Activated effector memory CD4-positive, alpha-beta T cell treated with anti-CD3 and anti-CD28 coated beads, Interleukin-2, amount 50 U/mL, for 16 hours (primary cell): ENCODE measurements around the gene MMP15.
"Not testable (repeated sequence)": the region's sequence is repeated elsewhere in the genome, so short reads cannot be mapped to it uniquely, and the experiment has no call there.

Experiments used
- DNase-seq: peaks from one replicate; pipeline ENCODE4 v3.0.0-alpha.2; 2020

MMP15 gene

DNA sequence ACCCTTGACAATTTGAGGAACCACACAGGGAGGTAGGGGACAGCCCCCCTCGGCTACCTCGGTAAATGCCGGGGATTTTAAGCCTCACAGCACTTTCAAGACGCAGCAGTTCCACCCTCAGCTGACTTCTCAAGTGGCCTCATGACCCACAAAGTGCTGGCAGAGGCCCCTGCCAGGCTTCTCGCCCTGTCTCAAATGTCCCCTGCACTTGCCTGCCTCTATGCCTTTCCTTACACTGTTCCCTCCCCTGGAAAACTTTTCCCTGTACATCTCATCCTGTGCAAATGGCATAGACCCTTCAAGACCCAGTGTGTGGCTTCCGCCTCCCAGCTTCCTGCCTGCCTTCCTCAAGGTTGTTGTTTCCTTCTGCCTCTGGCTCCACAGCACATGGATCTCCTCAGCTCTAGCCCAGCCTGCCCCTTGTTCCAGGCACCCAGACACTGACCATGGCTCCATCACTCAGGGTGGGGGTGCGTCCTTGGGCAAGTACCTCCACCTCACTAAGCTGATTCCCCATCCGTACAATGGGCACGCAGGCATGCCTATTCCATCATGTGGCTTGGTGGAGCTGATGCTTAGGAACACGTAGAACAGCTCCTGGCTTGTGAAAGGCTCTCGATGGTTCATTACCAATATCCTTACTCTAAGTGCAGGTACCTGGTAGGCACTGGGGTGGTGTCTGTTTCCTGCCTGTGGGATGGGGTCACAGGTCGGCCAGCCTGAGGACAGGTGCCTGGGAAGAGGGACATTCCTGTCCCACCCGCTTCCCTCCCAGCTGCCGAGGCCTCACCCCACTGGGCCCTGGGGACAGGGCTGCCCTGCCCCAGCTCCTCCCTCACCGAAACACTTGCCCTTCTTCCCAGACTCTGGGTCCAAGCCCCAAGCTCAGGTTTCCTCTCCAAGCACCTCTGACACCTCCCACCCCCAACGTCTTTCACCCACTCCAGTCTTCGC is 24.0 kb downstream of the MMP15 start:
- no peak for DNase-seq

DNA sequence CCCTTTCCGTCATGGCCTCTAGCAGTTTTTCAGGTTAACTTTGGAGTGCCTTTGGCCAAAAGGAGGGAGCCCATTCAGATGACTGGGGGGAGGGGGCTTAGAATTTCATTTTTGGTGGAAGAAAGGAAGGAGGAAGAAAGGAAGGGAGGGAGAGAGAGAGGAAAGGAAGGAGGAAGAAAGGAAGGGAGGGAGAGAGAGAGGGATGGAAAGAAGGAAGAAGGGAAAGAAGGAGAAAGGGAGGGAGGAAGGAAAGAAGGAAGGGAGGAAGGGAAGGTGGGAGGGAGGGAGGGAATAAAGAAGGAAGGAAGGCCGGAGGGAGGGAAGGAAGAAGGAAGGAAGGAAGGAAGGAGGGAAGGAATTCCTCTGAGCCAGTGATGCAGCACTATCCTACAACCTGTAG is 25.7 kb downstream of the MMP15 start:
- no peak for DNase-seq

DNA sequence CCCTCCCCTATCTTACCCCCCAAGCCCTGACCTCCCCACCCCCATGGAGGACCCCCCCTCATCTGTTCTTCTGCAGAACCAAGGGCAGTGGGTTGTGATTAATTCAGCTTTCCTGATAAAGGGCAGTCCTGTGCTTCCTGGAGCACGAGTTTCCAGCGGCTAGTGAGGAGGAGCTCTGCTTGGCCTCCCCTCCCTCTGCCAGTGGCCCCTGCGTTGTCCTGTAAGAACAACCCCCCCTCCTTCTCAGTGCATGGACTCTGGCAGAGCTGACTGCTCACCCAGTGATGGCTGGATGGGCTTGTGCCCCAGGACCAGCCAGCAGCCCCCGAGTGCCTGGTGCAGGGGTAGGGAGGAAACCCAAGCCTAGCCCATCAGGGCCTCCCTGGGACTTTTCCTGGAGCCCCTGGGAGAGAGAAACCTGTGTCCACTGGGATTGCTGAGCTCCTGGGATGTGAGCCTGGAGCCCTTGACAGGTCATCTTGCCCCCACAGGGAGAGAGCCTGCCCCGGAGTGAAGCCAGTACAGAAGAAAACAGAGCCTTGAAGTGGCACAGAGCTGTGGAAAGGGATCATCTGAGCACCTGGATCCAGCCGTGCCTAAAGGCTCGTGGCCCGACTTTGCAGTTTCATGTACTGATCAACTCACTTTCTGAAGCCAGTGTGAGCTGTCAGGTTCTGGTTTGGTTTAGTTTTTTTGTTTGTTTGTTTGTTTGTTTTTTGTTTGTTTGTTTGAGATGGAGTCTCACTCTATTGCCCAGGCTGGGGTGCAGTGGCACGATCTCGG is 26.5 kb downstream of the MMP15 start:
- no peak for DNase-seq

DNA sequence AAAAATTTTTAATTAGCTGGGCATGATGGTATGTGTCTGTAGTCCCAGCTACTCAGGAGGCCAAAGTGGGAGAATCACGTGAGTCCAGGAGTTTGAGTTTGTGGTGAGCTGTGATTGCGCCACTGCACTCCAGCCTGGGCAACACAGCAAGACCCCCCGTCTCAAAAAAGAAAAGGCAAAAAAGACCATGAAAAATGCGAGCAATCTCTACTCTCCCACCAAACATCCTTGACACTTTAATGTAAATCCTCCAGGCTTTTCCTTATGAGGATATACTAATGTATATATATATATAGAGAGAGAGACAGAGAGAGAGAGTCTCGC is 28.1 kb downstream of the MMP15 start:
- DNase-seq, result no peak

DNA sequence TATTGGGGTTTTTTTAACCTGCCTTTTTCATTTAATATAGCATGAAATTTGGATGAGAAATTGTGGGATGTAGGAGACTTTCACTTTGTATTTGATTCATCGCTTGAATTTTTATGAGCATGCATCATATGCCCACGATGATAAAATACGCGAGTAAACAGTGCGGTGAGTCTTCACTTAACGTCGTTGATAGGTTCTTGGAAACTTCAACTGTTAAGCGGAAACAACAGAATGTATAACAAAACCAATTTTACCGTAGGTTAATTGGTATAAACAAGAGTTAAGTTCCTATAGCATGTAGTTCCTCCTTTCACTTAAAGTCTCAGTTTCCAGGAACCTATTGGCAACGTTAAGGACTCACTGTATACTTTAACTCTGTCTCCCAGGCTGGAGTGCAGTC is 28.7 kb downstream of the MMP15 start:
- no peak for DNase-seq

DNA sequence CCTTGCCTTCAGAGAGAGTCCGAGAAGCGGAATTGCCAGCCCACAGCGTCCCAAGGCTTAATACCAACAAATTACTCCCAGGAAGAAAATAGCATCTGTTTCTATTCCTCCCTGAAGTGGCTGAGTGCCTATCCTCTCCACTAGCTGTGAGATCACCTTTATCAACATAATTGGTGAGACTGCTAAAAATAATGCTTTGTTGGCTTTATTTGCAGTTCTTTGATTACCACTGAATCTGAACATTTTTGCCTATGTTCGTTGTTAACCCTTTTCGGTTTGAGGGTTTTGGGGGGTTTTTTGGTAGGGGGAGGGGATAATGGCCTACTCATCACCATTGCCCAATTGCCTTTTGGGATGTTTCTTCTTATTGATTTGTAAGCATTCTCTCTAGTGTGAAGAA is 31.0 kb downstream of the MMP15 start:
- DNase-seq, result no peak

DNA sequence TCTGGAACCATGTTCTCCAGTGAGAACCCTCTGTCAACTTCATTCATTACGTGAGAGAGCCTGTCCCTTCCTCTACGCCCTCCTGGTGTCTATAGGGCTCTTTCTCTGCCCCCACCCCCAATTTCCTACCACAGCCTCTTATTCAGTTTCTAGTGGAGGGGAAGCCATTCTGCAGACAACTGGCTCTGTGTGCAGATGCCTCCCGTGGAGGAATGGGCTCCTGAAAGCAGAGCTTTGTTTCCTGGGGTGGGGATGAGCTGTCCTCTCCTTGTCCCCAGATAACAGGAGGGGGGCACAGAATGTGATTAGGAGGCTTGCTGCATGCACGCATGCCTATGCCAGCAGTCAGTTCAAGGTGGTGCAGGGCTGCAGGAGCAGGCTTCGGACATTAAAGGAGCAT is 31.6 kb downstream of the MMP15 start:
- DNase-seq, result no peak

DNA sequence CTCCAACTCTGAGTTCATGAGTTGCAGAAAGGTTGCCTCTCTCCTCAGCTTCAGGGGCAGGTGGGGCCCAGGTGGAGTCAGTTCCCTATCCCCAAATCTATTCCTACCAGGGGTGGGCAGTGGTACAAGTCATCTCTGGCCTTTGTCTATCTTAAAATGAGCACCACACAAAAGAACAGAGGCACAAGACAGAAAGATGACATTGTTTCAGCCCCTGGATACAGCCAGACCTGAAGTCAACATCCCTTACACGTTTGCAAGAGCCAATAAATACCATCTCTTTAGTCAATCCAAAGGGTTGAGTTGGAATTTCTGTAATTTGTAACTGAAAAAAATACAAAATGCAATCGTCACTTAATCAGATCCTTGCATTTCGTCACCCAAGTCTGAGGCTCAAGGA is 32.2 kb downstream of the MMP15 start:
- DNase-seq, result no peak

DNA sequence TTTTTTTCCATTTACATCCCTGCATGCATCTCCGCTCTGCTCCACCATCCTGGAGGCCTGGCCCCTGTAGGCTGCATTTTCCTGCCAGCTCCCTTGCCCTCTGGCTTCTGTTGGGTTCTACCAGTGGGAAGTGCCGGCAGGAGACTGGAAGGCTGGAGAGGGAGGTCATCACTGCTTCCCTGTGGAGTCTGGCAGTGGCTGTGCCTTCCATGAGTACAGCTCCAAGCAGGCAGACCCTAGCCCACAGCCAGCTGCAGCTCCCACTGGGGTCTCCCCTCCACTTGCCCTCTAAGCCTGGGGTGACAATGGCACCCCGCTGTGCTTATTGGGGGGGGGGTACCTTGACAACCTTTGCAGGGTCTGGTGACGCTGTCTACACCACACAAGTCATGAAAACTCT is 37.3 kb downstream of the MMP15 start:
- no peak for DNase-seq

DNA sequence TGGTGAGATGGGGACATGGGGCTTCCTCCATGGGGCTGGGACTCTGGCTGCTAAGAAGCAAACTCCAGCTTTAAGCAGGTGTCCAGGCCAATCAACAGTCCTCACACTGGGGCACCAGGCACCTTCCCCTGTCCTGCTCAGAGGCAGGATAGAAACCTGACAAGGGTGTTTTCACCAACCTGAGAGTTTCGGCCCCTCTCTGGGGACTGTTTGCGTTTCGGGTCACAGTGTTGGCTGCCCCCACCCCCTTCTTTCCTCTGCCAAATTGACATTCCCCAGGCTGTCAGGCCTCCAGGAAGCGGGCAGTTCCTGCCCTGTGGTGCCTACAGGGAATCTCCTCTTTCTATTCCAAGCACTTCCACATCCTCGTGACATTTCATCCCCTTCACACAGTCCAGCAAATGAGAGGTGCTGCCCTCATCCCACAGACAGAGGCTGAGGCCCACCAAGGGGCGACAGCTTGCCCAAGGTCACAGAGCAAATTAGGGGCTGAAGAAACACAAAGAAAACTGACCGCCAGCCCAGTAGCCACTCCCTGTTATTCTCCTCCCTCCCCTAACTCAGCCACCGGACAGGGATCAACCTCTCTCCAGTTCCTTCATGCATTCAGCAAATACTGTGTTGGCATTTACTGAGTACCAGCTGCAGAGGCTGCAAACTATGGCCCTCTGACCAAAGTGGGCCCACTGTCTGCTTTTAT is 38.0 kb downstream of the MMP15 start:
- no peak for DNase-seq

DNA sequence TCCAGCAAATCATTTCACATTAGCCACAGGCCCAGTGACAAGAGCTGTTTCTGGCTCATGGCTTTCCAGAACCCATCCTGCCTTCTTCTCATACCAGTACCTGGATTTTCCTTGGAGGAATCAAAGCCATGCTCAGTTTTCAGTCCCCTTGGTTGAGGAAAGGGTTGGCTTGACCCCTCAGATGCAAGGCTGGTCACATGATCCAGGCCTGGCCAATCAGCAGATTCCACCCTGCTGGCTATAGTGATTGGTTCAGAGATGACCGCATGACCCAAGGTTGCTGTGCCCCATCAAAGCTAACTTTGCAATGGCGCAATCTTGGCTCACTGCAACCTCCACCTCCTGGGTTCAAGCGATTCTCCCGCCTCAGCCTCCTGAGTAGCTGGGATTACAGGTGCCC is 45.0 kb downstream of the MMP15 start:
- no peak for DNase-seq

DNA sequence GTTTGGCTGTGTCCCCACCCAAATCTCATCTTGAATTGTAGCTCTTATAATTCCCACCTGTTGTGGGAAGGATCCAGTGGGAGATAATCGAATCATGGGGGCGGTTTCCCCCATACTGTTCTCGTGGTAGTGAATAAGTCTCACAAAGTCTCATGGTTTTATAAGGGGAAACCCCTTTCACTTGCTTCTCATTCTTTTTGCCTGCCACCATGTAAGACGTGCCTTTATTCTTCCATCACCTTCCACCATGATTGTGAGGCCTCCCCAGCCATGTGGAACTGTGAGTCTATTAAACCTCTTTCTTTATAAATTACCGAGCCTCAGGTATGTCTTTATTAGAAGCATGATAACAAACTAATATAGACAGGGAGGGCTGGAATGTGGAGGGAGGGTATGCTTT is 46.6 kb downstream of the MMP15 start:
- not testable (repeated sequence) for DNase-seq

DNA sequence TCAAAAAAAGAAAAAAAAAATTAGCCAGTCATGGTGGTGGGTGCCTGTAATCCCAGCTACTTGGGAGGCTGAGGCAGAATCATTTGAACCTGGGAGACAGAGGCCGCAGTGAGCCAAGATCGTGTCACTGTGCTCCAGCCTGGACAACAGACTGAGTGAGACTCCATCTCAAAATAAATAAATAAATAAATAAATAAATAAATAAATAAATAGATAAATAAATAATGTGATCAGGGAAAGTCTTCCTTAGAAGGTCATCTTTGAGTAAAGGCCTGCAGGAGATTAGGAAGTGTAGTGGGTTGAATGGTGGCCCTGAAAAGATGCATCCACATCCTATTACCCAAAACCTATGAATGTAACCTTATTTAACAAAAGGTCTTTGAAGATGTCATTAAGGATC is 47.5 kb downstream of the MMP15 start:
- DNase-seq, result not testable (repeated sequence)

DNA sequence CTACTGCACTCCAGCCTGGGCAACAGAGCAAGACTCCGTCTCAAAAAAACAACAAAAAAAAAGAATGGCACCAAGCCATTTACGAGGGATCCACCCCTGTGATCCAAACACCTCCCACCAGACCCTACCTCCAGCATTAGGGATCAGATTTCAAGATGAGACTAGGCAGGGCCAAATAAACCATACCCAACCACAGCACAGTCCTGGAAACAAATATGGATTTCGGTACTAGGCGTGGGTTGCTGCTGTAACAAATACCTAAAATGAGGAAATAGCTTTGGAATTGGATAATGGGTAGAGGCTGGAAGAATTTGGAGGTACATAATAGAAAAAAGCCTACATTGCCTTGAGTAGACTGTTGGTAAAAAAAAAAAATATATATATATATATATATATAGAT is 49.1 kb downstream of the MMP15 start:
- DNase-seq, result no peak

DNA sequence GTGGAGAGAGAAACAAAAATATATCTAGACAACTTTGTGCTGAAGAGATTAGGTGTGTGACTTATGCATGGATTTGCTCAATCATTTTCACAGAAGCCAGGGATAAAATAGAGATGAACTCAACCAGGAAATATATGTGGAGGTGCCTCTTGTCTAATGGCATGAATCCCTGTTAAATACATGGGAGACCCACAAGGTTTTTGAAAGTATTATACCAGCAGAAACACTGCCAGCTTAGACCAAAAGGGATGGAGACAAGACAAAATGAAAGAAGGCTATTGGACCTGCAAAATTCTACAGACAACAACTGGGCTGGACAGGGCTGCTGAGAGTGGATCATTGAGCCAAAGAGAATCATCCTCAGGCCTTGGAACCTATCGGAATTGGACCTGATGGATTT is 51.0 kb downstream of the MMP15 start:
- no peak for DNase-seq

DNA sequence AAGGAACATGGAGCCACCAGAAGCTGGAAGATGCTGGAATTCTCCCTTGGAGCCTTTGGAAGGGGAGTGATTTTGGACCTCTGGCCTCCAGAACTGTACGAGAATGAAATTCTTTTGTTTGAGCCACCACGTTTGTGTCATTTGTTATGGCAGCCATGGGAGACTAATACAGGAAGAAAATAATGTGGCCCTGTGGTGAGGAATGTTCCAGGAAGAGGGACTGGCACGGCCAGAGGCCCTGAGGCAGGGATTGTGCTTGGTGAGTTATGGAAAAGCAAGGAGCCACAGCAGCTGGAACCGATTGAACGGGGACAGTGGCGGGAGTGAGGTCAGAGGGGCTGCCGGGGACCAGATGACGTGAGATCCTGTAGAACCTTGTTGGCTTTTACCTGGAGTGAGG is 52.2 kb downstream of the MMP15 start:
- DNase-seq, result no peak

DNA sequence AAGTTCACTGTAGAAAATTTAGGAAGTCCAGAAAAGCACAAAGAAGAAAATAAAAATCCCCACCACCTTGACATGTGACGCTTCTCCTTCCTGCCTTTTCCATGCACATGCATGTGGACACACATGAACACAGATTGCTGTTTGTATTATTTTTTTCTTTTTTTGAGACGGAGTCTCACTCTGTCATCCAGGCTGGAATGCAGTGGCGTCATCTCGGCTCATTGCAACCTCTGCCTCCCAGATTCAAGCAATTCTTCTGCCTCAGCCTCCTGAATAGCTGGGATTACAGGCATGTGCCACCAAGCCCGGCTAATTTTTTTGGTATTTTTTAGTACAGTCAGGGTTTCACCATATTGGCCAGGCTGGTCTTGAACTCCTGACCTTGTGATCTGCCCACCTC is 55.1 kb downstream of the MMP15 start:
- DNase-seq, result not testable (repeated sequence)

DNA sequence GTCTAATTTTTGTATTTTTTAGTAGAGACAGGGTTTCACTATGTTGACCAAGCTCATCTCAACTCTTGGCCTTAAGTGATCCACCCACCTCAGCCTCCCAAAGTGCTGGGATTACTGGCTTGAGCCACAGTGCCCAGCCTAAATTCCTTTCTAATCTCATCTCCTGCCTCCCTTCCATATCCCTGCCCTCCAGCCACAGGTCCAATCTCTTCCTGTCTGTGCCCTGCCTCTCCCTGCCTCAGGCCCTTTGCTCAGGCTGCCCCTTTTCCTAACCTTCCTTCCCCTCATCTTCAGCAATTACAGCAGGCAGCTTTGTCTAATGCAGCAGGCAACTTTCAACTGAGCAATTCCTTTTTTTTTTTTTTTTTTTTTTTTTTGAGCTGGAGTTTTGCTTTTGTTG is 56.8 kb downstream of the MMP15 start:
- no peak for DNase-seq

DNA sequence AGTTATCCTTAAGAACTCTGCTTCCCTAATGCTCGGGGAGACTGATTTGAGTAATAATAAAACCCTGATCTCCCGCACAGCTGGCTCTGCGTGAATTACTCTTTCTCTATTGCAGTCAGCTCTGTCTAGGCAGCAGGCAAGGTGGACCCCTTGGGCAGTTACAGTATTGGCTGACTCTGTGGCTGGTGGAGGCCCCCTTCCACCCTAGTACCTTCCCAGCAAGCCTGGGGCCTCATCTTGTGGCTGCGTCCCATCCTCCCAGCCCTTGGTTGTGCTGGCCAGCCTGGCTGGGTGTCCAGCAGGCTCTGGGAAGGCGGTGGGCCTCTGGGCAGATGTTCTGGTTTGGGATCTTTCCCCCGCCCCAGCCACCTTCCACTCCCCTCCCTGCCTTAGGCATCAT is 59.1 kb downstream of the MMP15 start:
- no peak for DNase-seq

DNA sequence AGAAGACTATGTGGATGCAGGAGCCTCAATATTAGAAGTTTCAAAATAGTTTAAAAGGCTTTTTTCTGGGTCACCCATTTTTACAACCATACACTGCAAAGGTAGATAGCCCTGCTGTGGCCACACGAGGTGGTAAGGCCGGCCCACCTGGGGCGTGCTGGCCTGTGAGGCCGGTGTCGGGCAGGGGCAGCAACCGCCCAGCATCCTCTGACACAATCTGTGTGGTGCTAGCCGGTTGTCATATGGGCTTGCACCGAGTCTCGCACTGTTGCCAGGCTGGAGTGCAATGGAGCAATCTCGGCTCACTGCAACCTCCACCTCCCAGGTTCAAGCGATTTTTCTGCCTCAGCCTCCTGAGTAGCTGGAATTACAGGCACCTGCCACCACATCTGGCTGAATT is 59.6 kb downstream of the MMP15 start:
- no peak for DNase-seq

DNA sequence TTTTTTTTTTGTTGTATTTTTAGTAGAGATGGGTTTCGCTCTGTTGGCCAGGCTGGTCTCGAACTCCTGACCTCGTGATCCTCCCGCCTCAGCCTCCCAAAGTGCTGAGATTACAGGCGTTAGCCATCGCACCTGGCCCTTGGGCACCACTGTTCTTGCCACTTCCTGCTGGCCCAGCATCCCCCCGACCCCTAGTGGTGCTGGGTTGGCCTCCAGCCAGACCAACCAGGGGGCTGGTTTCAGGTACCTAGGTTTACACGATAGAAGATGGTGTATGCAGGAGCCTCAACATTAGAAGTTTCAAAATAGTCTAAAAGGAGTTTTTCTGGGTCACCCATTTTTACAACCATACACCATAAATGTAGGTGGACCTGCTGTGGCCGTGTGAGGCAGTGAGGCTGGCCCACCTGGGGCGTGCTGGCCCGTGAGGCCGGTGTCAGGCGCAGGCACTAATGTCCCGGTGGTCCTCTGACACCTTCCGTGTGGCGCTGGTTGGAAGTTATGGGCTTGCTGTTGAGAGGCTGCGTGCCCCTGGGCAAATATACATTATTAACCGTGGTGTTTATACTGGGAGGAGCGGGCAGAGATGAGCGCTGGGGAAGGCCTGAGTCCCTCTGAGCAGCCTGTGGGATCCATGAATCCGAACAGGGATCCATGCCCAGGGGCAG is 60.2 kb downstream of the MMP15 start:
- DNase-seq, result no peak

DNA sequence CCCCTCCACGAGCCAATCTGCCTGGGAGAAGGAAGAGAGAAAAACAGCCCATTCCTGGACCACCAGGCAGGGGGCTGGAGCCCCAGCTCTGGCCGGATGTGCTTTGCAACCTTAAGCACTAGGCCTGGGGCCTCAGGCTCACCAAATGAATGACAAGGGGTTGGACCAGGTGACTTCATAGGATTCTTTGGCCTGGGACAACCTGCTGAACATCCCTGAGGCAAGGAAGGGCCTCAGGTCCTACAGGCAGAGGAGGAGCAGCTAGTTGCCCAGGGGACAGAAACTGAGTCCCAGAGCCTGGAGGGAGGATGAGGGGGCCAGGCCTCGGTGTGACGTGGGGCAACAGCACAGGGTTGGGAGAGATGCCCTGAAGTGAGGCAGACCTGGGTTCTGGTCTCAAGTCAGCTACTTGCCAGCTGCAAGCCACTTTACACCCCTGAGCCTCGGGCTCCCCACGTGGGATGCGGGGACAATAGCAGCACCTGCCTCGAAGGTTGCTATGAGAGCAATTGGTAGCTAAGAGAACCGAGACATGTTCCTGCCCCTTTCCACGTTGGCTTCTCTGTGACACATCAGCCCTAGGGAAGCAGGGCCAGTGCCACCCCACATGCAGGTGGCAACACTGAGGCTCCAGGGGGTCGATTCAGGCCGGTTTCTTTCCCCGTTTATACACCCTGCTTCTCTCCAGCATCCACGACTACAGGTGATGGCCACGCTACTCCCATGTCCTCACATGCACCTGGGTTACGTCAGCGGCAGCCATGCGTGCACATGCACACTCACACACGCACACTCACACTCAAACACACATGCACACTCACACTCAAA is 61.0 kb downstream of the MMP15 start:
- no peak for DNase-seq
